ENCODE data around the gene RFX8. TPM values are rescaled to one million over a fixed set of nuclear protein-coding genes. Genes with fewer than 3 reads are reported as not detected.

Gene RFX8
- total and polyA plus RNA-seq, 11 donors = 0.12 to 2.0 (median 0.34) TPM; not detected in 5

DNA sequence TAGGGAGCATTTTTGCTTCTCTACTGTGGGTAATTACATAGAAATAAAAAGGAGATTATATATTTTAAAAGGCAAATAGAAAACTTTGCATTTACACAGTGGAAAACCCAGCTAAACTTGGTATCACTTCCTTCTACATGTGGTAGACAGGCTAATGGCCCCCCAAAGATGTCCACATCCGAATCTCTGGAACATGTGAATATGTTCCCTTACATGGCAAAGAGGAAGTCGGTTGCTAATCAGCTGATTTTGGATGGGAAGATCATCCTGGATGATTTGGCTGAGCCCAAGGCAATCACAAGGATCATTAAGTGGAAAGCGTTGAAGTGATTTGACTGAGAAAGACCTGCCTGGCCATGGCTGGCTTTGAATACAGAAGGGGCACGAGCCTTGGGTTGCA, 113.8 kb downstream of the RFX8 start:
- WGBS, 4 donors = 64 to 71% (median 69%) methylated on average over 4 of the region's 4 CpGs

DNA sequence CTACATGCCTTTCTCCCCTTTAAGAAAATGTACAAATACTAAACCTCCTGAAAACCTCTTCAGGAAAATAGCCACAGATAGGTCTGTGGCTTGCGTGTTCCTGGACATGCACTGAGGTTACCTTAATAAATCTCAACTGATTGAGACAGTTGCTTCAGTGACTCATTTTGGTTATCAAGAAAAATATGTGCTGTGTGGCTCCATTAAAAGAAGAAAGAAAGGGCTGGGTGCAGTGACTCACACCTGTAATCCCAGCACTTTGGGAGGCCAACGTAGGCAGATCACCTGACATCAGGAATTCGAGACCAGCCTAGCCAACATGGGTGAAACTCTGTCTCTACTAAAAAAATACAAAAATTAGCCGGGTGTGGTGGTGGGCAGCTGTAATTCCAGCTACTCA, 114.7 kb downstream of the RFX8 start:
- H3K4me1 ChIP-seq = peaks cover 0 to 15% (median 0%) of the 10 kb centered on the region in 12 donors
- no peak overlapping the region for H3K27ac ChIP-seq
- H3K4me3 ChIP-seq = no peak overlapping the region
- no peak for DNase-seq
- TF ChIP-seq POLR2A (IDR thresholded peaks at IDR 0.05) = no peak
- TF ChIP-seq, protein P1, sequence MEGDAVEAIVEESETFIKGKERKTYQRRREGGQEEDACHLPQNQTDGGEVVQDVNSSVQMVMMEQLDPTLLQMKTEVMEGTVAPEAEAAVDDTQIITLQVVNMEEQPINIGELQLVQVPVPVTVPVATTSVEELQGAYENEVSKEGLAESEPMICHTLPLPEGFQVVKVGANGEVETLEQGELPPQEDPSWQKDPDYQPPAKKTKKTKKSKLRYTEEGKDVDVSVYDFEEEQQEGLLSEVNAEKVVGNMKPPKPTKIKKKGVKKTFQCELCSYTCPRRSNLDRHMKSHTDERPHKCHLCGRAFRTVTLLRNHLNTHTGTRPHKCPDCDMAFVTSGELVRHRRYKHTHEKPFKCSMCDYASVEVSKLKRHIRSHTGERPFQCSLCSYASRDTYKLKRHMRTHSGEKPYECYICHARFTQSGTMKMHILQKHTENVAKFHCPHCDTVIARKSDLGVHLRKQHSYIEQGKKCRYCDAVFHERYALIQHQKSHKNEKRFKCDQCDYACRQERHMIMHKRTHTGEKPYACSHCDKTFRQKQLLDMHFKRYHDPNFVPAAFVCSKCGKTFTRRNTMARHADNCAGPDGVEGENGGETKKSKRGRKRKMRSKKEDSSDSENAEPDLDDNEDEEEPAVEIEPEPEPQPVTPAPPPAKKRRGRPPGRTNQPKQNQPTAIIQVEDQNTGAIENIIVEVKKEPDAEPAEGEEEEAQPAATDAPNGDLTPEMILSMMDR (IDR thresholded peaks at IDR 0.05) = no peak
- ATAC-seq = no peak
- no peaks in the 10 kb centered on the region for H3K9me3 ChIP-seq
- WGBS, 4 donors = 70 to 93% (median 72%) methylated on average over 3 to 4 of the region's 4 CpGs
- intact Hi-C loops (cut with DNase I) = no loop called here
- H3K36me3 ChIP-seq = no peaks in the 10 kb centered on the region
- no peaks in the 10 kb centered on the region for H3K27me3 ChIP-seq

More for the DNA sequence above, 113.8 kb downstream of the RFX8 start:
- peak overlapping the region in 1 of 12 donors; percentile 49 for H3K27ac ChIP-seq
- peaks cover 0 to 15% (median 0%) of the 10 kb centered on the region in 12 donors for H3K4me1 ChIP-seq
- intact Hi-C loops (cut with DNase I) = no loop called here
- no peaks in the 10 kb centered on the region for H3K9me3 ChIP-seq
- DNase-seq = no peak
- no peaks in the 10 kb centered on the region for H3K27me3 ChIP-seq
- ATAC-seq = no peak
- no peak for TF ChIP-seq POLR2A (IDR thresholded peaks at IDR 0.05)
- TF ChIP-seq, protein P1 (IDR thresholded peaks at IDR 0.05) = no peak
- no peak overlapping the region for H3K4me3 ChIP-seq
- no peaks in the 10 kb centered on the region for H3K36me3 ChIP-seq

DNA sequence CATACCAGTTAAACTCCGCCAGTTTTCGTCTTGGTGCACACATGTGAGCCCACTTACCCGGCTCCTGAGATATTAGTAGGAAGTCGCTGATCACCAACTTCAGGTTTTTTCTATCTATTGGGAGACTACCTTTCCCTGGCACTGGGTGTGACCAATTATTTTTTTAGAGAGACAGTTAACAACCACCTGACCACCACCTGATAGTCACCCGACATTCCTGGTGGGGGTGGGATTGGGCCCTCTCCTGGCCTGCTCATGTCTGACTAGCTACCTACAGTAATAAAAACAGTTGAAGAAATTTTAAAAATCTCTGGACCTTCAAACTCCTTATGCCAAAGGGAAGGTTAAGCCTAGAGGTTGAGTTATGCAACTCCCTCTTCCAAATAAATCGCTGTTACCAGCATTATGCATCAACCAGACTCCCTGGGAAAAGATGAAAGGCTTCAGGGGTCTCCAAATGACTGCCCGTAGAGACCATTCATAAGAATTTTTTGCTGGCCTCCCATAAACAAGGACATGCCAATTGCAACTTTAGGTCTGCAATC, 115.4 kb downstream of the RFX8 start:
- WGBS, 4 donors = 93 to 96% (median 95%) methylated on average over 7 of the region's 7 CpGs
- H3K4me1 ChIP-seq = peaks cover 0 to 15% (median 0%) of the 10 kb centered on the region in 12 donors
- TF ChIP-seq, protein P1 (IDR thresholded peaks at IDR 0.05) = no peak
- TF ChIP-seq POLR2A (IDR thresholded peaks at IDR 0.05) = no peak
- no peak for ATAC-seq
- no peaks in the 10 kb centered on the region for H3K9me3 ChIP-seq
- H3K36me3 ChIP-seq = no peaks in the 10 kb centered on the region
- no peaks in the 10 kb centered on the region for H3K27me3 ChIP-seq
- no peak overlapping the region for H3K27ac ChIP-seq
- intact Hi-C loops (cut with DNase I) = loop anchor here in 1 of 10 donors (10.0 kb wide), 1 partner anchor 1085 kb away; no protein-coding TSS in a partner anchor
- H3K4me3 ChIP-seq = no peak overlapping the region
- no peak for DNase-seq

DNA sequence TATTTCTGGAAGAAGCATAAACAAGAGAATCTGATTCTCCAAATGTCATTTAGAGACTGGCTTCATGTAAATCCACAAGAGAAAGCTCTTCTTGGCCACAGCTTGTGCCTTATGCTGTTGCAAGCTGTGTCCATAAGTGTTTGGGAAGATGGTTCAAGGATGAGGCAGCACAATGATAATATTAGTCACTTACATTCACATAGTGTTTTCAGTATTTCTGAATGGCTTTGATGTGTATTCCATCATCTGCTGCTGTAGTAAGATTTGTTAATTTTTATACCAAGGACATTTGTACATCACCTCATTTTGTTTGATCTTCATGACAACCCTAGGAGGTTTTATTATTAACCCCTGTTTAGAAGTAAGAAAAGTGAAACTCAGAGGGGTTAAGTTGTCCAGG, 117.5 kb downstream of the RFX8 start:
- Histone ChIP-seq H3K4me3 (no peak overlapping the region), H3K9me3 (no peaks in the 10 kb centered on the region), H3K27ac (no peak overlapping the region), H3K27me3 (no peaks in the 10 kb centered on the region), H3K4me1 (peaks cover 0 to 15% (median 0%) of the 10 kb centered on the region in 12 donors), H3K36me3 (no peaks in the 10 kb centered on the region)
- ATAC-seq (no peak), DNase-seq (no peak)
- intact Hi-C loops (cut with DNase I) = loop anchor here in 1 of 10 donors (10.0 kb wide), 1 partner anchor 1087 kb away; no protein-coding TSS in a partner anchor
- TF ChIP-seq, protein P1 (IDR thresholded peaks at IDR 0.05) = no peak
- TF ChIP-seq POLR2A (IDR thresholded peaks at IDR 0.05) = no peak
